Uterus (tissue), 4 donors: ENCODE measurements around the gene SMARCA2. TPM values are rescaled to one million over a fixed set of nuclear protein-coding genes. Genes with fewer than 3 reads are reported as not detected.

Source experiments
- DNase-seq, 2 donors: peaks; one replicate each; pipeline ENCODE4 v3.0.0-alpha.2; 2019 to 2020
- H3K27ac ChIP-seq, 2 donors: fragments of 200-600 bp; sonication (generic); 1 replicate in 1 of 2; 2 replicates in 1 of 2; pipeline ENCODE4 v1.5.1; 2016 to 2018
- H3K27me3 ChIP-seq, 2 donors: fragments of 200-600 bp; sonication (generic); one replicate each; pipeline ENCODE4 v1.5.1; 2018 to 2019; ENCODE audit warnings: control low read depth in 1 of 2
- H3K36me3 ChIP-seq, 2 donors: fragments of 200-600 bp; sonication (generic); one replicate each; pipeline ENCODE4 v1.5.1; 2019; ENCODE audit warnings: control low read depth in 1 of 2
- H3K4me1 ChIP-seq, 2 donors: fragments of 200-600 bp; sonication (generic); one replicate each; pipeline ENCODE4 v1.5.1; 2018 to 2019; ENCODE audit warnings: control low read depth in 1 of 2
- H3K4me3 ChIP-seq, 2 donors: fragments of 200-600 bp; sonication (generic); 1 replicate in 1 of 2; 2 replicates in 1 of 2; pipeline ENCODE4 v1.5.1; 2018 to 2019; ENCODE audit warnings: mild to moderate bottlenecking in 1 of 2
- H3K9me3 ChIP-seq, 2 donors: fragments of 200-600 bp; sonication (generic); one replicate each; pipeline ENCODE4 v1.5.1; 2019; ENCODE audit warnings: control low read depth in 1 of 2
- CTCF ChIP-seq, 4 experiments: fragments of 200-600 bp in 2 of 4; fragments of 450-650 bp in 2 of 4; sonication (generic) in 2 of 4; IDR thresholded peaks; one replicate each; pipeline ENCODE4 v1.5.1; 2016 to 2019; ENCODE audit warnings: antibody characterized with exemption in 4 of 4, mild to moderate bottlenecking in 2 of 4, moderate library complexity in 1 of 4
- POLR2A ChIP-seq, 2 donors: fragments of 450-650 bp; IDR thresholded peaks; one replicate each; pipeline ENCODE4 v1.6.1; 2016; ENCODE audit warnings: antibody characterized with exemption in 2 of 2, mild to moderate bottlenecking in 1 of 2, moderate library complexity in 1 of 2
- intact Hi-C: fragments of 100-400 bp; cut with DNase I; formaldehyde crosslinking; loops from one replicate; pipeline ENCODE4 v1.15.1; 2023; ENCODE audit warnings: low total_unique reads
- total RNA-seq, 4 donors: library from RNA; depleted of rRNA in 3 of 4; stranded (reverse); fragments of >200 nt in 3 of 4; gene quantifications; one replicate each; pipeline versions ENCODE4 v1.1.0 to v1.2.4, GENCODE V29; 2014 to 2023
- donor health status: DM: yes; HTN: yes; CAD: no.

The SMARCA2 gene
- total RNA-seq, 4 donors from 2014 or later = 51.7 to 251 (median 214) TPM

- Histone ChIP-seq H3K9me3 (no peaks in the 10 kb centered on the region), H3K27ac (no peak overlapping the region), H3K4me1 (no peaks in the 10 kb centered on the region), H3K27me3 (no peaks in the 10 kb centered on the region), H3K4me3 (no peak overlapping the region), H3K36me3 (no peaks in the 10 kb centered on the region)
- intact Hi-C loops = no loop called here
- TF ChIP-seq POLR2A (IDR thresholded peaks at IDR 0.05) (no peak), CTCF (IDR thresholded peaks at IDR 0.05) (no peak)
- no peak for DNase-seq
Measured at GRCh38 chr9:2072752-2073405, 57.7 kb downstream of the SMARCA2 start.

- H3K4me3 ChIP-seq = no peak overlapping the region
- H3K36me3 ChIP-seq = no peaks in the 10 kb centered on the region
- intact Hi-C loops = no loop called here
Measured at GRCh38 chr9:2082772-2083171, 67.6 kb downstream of the SMARCA2 start.

GRCh38 chr9:2083479-2083878 lies 68.3 kb downstream of the SMARCA2 start:
- H3K27me3 ChIP-seq = no peaks in the 10 kb centered on the region
- H3K9me3 ChIP-seq = no peaks in the 10 kb centered on the region
- H3K36me3 ChIP-seq = no peaks in the 10 kb centered on the region
- no peak overlapping the region for H3K4me3 ChIP-seq
- intact Hi-C loops = no loop called here
- DNase-seq = no peak
- no peak for TF ChIP-seq CTCF (IDR thresholded peaks at IDR 0.05)
- no peak for TF ChIP-seq POLR2A (IDR thresholded peaks at IDR 0.05)
- H3K4me1 ChIP-seq = no peaks in the 10 kb centered on the region
- H3K27ac ChIP-seq = no peak overlapping the region

More at GRCh38 chr9:2082772-2083171, 67.6 kb downstream of the SMARCA2 start:
- Histone ChIP-seq H3K9me3 (no peaks in the 10 kb centered on the region), H3K27me3 (no peaks in the 10 kb centered on the region), H3K27ac (no peak overlapping the region), H3K4me1 (no peaks in the 10 kb centered on the region)
- DNase-seq = no peak
- TF ChIP-seq POLR2A (IDR thresholded peaks at IDR 0.05) = no peak
- TF ChIP-seq CTCF (IDR thresholded peaks at IDR 0.05) = no peak

- H3K4me1 ChIP-seq = no peaks in the 10 kb centered on the region
- no peak overlapping the region for H3K4me3 ChIP-seq
- DNase-seq = peak; percentile 27 to 36
- H3K9me3 ChIP-seq = no peaks in the 10 kb centered on the region
- H3K36me3 ChIP-seq = no peaks in the 10 kb centered on the region
- TF ChIP-seq POLR2A (IDR thresholded peaks at IDR 0.05) = no peak
- no peak for TF ChIP-seq CTCF (IDR thresholded peaks at IDR 0.05)
- intact Hi-C loops = no loop called here
- peak overlapping the region in 1 of 2 donors; percentile 31 for H3K27ac ChIP-seq
- H3K27me3 ChIP-seq = no peaks in the 10 kb centered on the region
Measured at GRCh38 chr9:2085716-2086115, 70.6 kb downstream of the SMARCA2 start.

- intact Hi-C loops = no loop called here
- TF ChIP-seq CTCF (IDR thresholded peaks at IDR 0.05) (no peak), POLR2A (IDR thresholded peaks at IDR 0.05) (no peak)
- Histone ChIP-seq H3K27ac (peak overlapping the region in 1 of 2 donors; percentile 31), H3K36me3 (no peaks in the 10 kb centered on the region), H3K9me3 (no peaks in the 10 kb centered on the region), H3K4me1 (no peaks in the 10 kb centered on the region), H3K27me3 (no peaks in the 10 kb centered on the region), H3K4me3 (no peak overlapping the region)
- DNase-seq = no peak
Measured at GRCh38 chr9:2086116-2086515, 71.0 kb downstream of the SMARCA2 start.
